NCI-H1105 treated with DMSO at 0.1 percent for 48 hours (cell line): ENCODE results near the gene TMEM181.
"Not testable (repeated sequence)": the region's sequence is repeated elsewhere in the genome, so short reads cannot be mapped to it uniquely, and the experiment has no call there.

Experiments
- DNase-seq: peaks from one replicate; lab custom pipeline; 2025; lab: John Stamatoyannopoulos, UW

TMEM181 gene

GRCh38 chr6:158643836-158644230 lies 83.9 kb downstream of the TMEM181 start:
- DNase-seq, result peak; percentile 51

GRCh38 chr6:158644231-158645063 lies 84.6 kb downstream of the TMEM181 start, which contains the start of gene DYNLT1:
Gene DYNLT1 (minus strand): TSS chr6:158644743. CDS start chr6:158644708, 35 bp downstream.
- DNase-seq, result peak; percentile 97

- no peak for DNase-seq
These were observed 85.5 kb downstream of the TMEM181 start for GRCh38 chr6:158645064-158646022.

DNA sequence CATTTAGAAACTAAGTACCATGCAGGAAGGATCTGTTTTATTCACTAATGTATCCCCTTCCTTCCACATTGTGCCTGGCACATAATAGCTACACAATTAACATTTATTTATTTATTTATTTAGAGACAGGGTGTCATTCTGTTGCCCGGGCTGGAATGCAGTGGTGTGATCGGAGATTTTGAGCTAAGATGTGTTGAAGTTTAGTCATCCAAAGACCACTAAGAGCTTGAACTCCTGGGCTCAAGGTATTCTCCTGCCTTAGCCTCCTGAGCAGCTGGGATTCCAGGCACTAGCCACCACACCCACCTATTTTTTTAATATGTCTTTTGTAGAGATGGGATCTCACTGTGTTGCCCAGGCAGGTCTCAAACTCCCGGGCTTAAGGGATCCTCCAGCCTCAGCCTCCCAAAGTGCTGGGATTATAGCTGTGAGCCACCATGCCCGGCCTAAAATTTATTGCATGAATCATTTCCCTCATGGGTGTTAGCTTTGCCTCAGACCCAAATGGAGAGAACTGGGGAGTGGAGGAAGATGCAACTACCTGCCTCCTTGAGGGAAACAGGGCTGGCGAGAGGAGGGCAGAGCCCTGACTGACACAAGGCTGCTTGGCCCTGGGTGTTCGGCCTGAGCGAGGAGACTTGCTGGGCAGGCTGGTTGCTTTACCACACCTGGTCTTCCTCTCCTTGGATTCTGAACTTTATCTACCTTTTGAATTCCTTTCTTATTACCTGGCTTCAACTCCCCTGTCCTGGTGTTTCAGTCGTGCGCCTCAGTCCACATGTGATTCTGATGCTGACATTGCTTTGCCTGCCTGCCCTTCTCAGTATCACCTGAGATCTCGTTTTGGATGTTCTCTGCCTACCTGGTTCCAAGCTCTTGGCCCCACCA lies 86.4 kb downstream of the TMEM181 start:
- no peak for DNase-seq

DNA sequence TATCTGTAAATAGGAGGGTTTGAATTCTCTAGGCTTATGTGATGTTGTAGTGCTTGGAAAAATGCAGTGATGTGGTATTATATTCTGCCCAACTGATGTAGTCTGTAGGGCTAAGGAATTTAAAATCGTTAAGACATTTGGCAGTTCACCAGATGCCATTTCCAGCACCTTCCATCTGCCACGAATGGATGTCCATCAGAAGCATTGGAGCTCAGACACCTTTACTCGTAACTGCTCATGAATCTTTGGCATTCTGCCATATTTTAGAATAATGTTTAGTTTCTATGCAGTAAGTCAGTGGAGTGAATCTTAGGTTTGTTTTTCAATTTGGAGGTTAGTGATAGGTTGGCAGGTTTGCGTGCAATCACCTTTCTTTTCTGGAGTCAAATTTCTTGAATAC lies 87.6 kb downstream of the TMEM181 start:
- DNase-seq, result peak; percentile 64

DNA sequence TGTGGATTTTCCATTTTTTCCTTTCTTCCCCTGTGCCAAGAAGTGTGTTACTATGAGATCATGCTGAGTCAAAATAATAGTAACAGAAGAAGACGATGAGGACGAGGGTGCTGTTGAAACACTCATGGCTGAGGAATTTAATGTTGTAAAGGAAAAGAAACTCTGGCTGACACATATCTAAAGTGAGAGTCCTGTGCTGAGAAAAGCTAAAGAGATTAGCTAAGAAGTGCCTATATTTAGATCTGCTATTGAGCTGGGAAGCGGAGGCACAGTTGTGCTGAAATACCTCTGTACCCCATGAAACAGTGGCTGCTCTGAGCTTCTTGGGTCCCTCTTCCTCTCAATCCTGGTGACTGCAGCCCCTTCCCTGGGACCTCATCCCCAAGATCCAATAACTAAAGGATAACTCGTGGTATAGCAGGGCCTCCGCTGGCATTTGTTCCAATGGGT lies 88.8 kb downstream of the TMEM181 start:
- no peak for DNase-seq

GRCh38 chr6:158649289-158650143 lies 89.6 kb downstream of the TMEM181 start, which contains the start of gene SYTL3:
Gene SYTL3 (plus strand): TSS chr6:158650054. CDS start chr6:158663269, 13,215 bp downstream.
- DNase-seq, result no peak

- DNase-seq, result not testable (repeated sequence)
These were observed 92.3 kb downstream of the TMEM181 start for GRCh38 chr6:158651981-158652737.

- DNase-seq, result no peak
These were observed 93.9 kb downstream of the TMEM181 start for GRCh38 chr6:158653577-158654354.

DNA sequence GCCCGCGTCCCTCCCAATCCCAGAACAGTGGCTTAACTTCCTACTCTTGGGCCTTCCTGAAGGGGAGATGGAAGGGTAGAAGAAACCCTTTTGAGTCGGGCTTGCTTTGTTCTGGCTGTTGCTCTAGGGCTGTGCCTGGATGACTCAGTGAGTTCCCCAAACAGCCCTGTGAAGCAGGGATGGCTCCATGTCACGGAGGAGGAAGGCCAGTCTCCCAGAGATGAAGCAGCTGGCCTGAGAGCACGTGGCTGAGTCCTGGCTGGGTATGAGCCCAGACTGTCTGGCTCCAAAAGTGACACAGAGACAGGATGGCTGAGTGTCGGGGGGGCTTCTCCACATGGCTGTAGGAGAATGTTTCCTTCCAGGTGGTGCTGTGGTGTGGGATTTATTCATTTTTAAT lies 94.6 kb downstream of the TMEM181 start:
- DNase-seq, result peak; percentile 95

DNA sequence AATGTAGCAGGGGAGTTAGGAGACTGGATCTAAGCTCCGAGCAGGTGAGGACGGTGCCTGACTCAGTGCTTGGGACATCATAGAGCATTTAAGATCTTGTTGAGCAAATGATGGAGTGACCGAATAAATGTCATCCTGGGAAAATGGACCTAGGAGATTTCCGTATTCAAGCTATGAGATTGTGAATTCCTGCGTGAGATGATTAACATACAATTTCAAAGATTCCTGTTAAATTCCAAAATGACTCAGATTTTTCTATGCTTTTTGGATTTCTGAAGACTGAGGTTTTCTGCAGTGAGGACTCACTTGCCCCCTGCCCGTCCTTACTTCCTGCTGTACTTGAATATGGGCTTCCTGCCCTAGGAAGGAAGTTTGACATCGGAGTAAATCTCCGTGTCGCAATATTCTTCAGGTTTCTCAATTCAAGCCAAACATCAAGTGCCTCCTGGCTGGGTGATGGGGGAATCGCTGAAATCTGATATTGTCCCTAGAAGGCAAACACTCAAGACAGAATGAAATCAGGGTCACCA lies 95.1 kb downstream of the TMEM181 start:
- peak; percentile 97 for DNase-seq

DNA sequence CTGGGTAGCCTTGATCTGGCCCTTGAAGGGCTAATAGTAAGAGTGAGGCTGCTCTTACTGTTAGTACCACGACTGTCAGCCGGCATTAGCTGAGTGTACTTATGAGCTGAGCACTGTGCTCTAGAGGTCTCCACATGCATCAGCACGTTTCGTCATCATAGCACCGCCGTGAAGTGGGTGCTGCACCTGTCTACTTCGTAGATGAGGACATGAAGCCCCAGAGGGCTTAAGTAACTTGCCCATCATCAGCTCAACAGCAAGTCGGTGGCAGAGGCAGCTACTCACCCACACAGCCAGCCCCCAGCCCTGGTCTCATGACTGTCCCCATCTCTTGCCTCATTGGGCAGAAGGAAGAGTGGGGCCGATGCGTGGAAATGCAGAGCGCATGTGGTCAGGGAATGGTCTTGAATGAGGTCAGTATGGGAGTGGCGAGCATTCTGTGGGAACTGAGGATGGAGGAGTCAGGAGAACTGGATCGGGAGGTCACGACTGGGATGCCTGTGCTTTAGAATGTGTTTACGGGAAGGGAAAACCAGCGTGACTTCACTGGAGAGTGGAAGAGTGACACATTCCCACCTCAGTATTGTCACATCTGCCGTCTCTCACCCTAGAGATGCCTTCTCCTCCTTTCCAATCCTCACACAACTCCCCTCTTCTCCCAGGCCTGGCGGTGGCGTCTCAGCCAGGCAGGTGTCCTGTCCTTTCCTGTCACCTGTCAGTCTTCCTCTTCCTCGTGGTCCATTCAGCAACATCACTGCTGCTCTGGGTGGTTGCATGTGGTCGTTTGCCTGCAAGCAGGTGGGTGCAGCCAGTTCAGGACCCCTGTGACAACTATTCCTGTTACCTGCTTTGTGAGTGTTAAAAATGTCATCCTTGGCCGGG lies 95.9 kb downstream of the TMEM181 start:
- DNase-seq, result peak; percentile 97

DNA sequence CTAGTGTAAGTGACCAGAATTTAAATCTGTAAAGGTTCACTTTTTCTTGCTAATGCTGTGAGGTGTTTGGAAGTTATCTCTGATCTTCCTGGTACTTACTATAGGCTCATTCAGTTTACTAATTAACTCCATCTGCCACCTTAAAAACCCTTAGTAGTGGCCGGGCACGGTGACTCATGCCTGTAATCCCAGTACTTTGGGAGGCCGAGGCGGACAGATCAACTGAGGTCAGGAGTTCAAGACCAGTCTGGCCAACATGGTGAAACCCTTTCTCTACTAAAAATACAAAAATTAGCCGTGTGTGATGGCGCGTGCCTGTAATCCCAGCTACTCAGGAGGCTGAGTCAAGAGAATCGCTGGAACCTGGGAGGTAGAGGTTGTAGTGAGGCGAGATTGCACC lies 97.1 kb downstream of the TMEM181 start:
- DNase-seq, result not testable (repeated sequence)

- peak; percentile 97 for DNase-seq
These were observed 100.5 kb downstream of the TMEM181 start for GRCh38 chr6:158660333-158660754.

DNA sequence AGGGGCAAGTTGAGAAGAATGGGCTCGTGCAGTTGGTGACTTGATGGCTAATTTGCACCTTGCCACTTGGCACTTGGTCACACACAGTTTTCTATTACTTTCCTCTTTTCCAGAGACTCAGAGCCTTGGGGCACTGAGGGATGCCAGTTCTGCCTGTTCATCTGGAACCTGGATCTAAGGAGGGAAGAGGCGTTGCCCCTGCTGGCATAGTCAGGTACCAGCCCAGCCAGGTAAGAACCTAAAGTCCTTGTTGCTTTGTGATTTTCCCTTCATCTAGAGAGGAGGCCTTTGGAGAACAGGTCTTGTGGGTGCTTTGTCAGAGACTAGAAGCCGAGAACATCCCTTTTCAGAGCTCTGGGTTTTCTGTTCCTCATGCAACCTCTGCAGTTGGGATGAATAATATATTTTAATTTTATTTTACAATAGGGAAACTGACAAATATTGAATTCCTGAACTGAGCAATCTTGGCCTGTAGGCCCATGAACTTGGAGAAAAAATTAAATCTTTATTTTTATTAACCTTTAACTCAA lies 101.3 kb downstream of the TMEM181 start:
- DNase-seq, result peak; percentile 66

- DNase-seq, result no peak
These were observed 102.7 kb downstream of the TMEM181 start for GRCh38 chr6:158662607-158662953.

- peak; percentile 72 for DNase-seq
These were observed 103.2 kb downstream of the TMEM181 start for GRCh38 chr6:158662954-158663624.
